D721Med (cell line): Measurements from ENCODE around the gene CLVS2.

Source experiments
- DNase-seq: peaks from one replicate; pipeline ENCODE4 v3.0.0; 2011; ENCODE audit warnings: low spot score; ENCODE audit not compliant: insufficient read length
- FAIRE-seq: peaks from 2 replicates; lab custom pipeline; 2011; peaks lifted over from hg19 to GRCh38; lab: Jason Lieb, UNC
- CTCF ChIP-seq: IDR thresholded peaks from 2 replicates; pipeline ENCODE4 v1.5.1; 2012; ENCODE audit warnings: mild to moderate bottlenecking, control low read depth; ENCODE audit not compliant: insufficient read depth; ENCODE audit errors: missing control alignments

The CLVS2 gene

DNA sequence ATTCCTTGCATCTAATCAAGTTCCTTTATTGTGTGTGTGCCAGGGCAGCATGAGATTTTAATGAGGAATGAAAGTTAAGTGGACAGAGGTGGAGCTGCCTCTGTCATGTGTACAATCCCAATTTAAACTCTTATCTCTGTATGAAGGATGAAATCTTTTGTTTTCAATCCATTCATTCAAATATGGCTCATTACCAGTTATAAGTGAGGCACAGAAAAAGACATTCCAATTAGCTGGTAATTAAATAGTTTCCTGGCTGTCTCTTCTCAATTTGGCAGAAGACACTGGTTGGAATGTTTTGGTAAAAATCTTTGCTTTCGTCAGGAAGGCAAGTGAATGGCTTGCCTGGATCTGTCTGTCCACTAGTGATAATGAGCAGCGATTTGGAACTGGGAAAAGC lies 46.4 kb downstream of the CLVS2 start:
- no peak for DNase-seq
- no peak for TF ChIP-seq CTCF
- no peak for FAIRE-seq

DNA sequence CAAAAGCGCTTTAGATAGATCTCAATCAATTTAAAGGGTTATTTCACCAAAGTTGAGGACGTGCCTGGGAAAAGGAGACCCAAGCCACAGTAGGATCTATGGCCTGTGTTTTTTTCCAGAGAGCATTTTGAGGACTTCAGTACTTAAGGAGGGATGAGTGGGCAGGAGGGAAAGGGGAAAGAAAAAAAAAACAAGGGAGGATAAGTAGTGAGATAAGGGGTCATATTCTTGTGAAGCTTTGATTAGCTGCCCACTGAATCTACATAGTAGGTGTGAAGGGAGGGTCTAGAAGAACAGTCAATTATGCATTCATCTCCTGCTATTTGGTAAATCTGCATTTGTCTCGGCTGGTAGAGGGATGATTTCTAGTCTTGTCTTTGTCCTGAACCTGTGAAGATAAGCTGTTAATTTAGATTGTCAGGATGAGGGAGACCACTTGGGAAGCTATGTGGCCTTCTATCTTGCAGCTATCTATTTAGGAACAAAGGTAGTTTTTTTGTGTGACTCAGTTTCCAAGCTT lies 48.4 kb downstream of the CLVS2 start:
- no peak for FAIRE-seq
- no peak for DNase-seq
- TF ChIP-seq CTCF: no peak

GRCh38 chr6:123053602-123054225 lies 57.7 kb downstream of the CLVS2 start:
- no peak for FAIRE-seq
- no peak for TF ChIP-seq CTCF
- no peak for DNase-seq

DNA sequence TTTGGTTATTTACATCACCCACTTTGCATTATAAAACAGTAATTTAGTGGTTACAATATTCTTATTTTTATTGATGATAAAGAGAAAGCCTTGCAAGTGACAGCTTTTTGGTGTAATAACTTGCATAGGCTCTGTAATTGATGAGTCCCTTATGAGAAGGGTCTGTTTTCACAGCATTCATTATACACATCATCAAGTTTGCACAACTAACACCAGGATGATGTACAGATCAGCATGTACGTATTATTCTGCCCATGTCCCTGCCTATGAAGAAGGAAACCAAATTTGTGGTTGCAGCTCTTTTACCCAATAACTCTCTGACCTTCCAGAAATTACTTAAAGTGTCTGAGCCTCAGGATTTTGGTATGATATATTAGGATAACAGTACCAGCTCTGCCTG lies 59.2 kb downstream of the CLVS2 start:
- no peak for DNase-seq
- no peak for TF ChIP-seq CTCF
- FAIRE-seq: no peak

DNA sequence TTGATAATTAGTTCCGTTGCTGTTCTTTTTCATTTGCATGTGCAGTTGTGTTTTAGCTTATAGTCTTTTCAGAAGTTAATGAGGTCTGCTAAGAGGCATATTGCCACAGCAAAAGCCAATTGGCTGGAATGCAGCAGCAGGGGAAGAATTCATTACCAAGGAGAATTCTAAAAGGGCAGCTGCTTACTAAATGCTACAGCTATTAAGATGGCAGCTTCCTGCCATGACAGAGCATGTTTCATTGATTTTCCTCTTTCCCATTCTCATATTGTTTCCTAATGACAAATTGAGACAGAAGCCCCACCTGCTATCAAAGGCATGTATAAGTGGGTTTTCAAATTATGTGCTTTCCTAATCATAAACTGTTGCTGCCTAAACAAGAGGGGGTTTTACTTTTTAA lies 66.6 kb downstream of the CLVS2 start:
- TF ChIP-seq CTCF: no peak
- FAIRE-seq: no peak
- no peak for DNase-seq

- DNase-seq (no peak), FAIRE-seq (peak; percentile 41)
- no peak for TF ChIP-seq CTCF
Observed at GRCh38 chr6:123064038-123064437, 68.0 kb downstream of the CLVS2 start.

DNA sequence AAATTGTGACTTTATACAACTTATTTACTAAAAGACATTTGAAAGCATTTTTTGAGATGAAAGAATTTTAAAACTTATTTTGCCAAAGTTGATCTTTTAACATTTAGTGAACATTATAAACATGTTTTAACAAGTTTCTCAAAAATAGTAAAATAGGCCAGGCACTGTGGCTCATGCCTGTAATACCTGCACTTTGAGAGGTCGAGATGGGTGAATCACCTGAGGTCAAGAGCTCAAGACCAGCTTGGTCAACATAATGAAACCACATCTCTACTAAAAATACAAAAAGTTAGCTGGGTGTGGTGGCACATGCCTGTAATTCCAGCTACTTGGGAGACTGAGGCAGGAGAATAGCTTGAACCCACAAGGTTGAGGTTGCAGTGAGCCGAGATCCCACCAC lies 78.6 kb downstream of the CLVS2 start:
- no peak for TF ChIP-seq CTCF
- no peak for FAIRE-seq

More for the DNA sequence above, 78.6 kb downstream of the CLVS2 start:
- DNase-seq: no peak
